ENCODE data around the gene ZNF334. TPM values are rescaled to one million over a fixed set of nuclear protein-coding genes. Genes with fewer than 3 reads are reported as not detected.

The ZNF334 gene
- total RNA-seq, 2 experiments from 2014 or later, result not detected

DNA sequence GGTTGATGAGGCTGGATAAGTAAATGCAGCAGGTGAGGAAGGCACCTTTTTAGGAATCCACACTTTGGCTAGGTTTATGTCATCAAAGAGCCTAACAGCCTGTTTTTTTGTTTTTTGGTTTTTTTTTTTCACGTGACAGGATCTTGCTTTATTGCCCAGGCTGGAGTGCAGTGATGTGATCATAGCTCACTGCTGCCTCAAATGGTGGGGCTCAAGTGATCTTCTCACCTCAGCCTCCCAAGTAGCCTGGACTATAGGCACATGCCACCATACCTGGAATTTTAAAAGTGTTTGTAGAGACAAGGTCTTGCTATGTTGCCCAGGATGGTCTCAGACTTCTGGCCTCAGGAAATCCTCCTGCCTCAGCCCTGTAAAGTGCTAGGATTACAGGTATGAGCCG is 36.1 kb downstream of the ZNF334 start:
- H3K9me3 ChIP-seq (ENCODE audit: low read length), result no peaks in the 10 kb centered on the region
- no peaks in the 10 kb centered on the region for H3K9me2 ChIP-seq (ENCODE audit: insufficient read depth, low read length)
- H3K4me1 ChIP-seq (ENCODE audit: insufficient read depth, low read length, poor library complexity, severe bottlenecking), result no peaks in the 10 kb centered on the region
- H3K79me2 ChIP-seq (ENCODE audit: insufficient read depth, low read depth, low read length), result no peaks in the 10 kb centered on the region
- no peak for DNase-seq (ENCODE audit: low spot score)
- H3K27ac ChIP-seq (ENCODE audit: low read depth, low read length, poor library complexity, severe bottlenecking), result no peak overlapping the region
- no peaks in the 10 kb centered on the region for H4K20me1 ChIP-seq (ENCODE audit: insufficient read depth, low read length)
- H3K4me3 ChIP-seq (ENCODE audit: low read depth, low read length, poor library complexity, severe bottlenecking), result no peak overlapping the region
- POLR2A ChIA-PET, result interaction anchor here (0.6 kb wide), 1 partner anchor 758 kb away, joined by 4 read pairs; no protein-coding TSS in a partner anchor
- H3K4me2 ChIP-seq (ENCODE audit: low read length), result no peak overlapping the region
- no TSS peak for BruUV-seq (replicated peaks)
- no peak overlapping the region for H2AFZ ChIP-seq (ENCODE audit: low read length)
- TF ChIP-seq, protein P1, sequence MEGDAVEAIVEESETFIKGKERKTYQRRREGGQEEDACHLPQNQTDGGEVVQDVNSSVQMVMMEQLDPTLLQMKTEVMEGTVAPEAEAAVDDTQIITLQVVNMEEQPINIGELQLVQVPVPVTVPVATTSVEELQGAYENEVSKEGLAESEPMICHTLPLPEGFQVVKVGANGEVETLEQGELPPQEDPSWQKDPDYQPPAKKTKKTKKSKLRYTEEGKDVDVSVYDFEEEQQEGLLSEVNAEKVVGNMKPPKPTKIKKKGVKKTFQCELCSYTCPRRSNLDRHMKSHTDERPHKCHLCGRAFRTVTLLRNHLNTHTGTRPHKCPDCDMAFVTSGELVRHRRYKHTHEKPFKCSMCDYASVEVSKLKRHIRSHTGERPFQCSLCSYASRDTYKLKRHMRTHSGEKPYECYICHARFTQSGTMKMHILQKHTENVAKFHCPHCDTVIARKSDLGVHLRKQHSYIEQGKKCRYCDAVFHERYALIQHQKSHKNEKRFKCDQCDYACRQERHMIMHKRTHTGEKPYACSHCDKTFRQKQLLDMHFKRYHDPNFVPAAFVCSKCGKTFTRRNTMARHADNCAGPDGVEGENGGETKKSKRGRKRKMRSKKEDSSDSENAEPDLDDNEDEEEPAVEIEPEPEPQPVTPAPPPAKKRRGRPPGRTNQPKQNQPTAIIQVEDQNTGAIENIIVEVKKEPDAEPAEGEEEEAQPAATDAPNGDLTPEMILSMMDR (conservative IDR thresholded peaks at IDR 0.05; ENCODE audit: low read length), result no peak
- TF ChIP-seq EZH2phosphoT487 (IDR thresholded peaks at IDR 0.05; ENCODE audit: borderline replicate concordance, low read depth, low read length), result no peak
- intact Hi-C loops (cut with micrococcal nuclease; ENCODE audit: unreplicated experiment), result no loop called here
- CTCF ChIA-PET (ENCODE audit: unreplicated experiment), result no interaction called here
- no peaks in the 10 kb centered on the region for H3K36me3 ChIP-seq (ENCODE audit: insufficient read depth, low read length)

DNA sequence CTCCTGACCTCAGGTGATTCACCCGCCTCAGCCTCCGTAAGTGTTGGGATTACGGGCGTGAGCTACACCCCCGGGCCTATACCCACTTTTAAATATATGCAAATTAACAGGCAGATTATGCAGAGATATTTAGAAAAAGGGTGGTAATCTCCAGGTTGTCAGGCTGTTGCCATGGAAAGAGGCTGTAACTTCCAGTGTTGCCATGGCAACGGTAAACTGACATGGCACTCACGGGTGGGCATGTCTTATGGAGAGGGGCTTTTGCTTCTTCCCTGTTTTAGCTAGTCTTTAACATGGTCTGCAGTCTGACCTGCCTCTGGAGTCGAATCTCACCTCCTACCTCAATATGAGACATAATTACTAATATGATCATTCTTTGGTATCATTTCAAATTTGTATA is 44.9 kb downstream of the ZNF334 start:
- Histone ChIP-seq H3K4me2 (ENCODE audit: low read length) (no peak overlapping the region), H3K27ac (ENCODE audit: low read depth, low read length, poor library complexity, severe bottlenecking) (no peak overlapping the region), H4K20me1 (ENCODE audit: insufficient read depth, low read length) (no peaks in the 10 kb centered on the region), H2AFZ (ENCODE audit: low read length) (no peak overlapping the region), H3K9me2 (ENCODE audit: insufficient read depth, low read length) (no peaks in the 10 kb centered on the region), H3K79me2 (ENCODE audit: insufficient read depth, low read depth, low read length) (no peaks in the 10 kb centered on the region), H3K36me3 (ENCODE audit: insufficient read depth, low read length) (no peaks in the 10 kb centered on the region), H3K4me3 (ENCODE audit: low read depth, low read length, poor library complexity, severe bottlenecking) (no peak overlapping the region), H3K9me3 (ENCODE audit: low read length) (no peaks in the 10 kb centered on the region), H3K4me1 (ENCODE audit: insufficient read depth, low read length, poor library complexity, severe bottlenecking) (no peaks in the 10 kb centered on the region)
- ChIA-PET CTCF (ENCODE audit: unreplicated experiment) (no interaction called here), POLR2A (no interaction called here)
- intact Hi-C loops (cut with micrococcal nuclease; ENCODE audit: unreplicated experiment), result no loop called here
- no peak for DNase-seq (ENCODE audit: low spot score)
- TF ChIP-seq, protein P1 (conservative IDR thresholded peaks at IDR 0.05; ENCODE audit: low read length), result no peak
- TF ChIP-seq EZH2phosphoT487 (IDR thresholded peaks at IDR 0.05; ENCODE audit: borderline replicate concordance, low read depth, low read length), result no peak
- no TSS peak for BruUV-seq (replicated peaks)

DNA sequence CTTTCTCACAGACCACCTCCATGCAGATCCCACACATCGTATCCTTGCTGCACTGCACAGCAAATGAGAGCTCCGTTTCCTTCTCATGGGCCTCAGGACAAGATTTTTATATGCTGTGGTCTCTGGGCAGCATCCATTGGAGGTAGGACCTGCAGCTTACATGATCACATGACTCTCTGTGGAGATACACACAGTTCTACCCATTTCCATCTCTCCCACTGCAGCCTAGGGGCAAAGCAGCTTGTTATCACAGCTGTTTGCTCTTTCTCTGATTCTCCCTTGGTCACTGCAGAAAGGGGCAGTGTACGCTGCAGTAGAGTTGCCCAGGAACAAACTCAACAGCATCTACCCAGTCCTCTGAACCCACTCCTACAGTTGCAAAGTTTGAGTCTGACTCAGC is 48.9 kb downstream of the ZNF334 start:
- no TSS peak for BruUV-seq (replicated peaks)
- H4K20me1 ChIP-seq (ENCODE audit: insufficient read depth, low read length), result no peaks in the 10 kb centered on the region
- TF ChIP-seq, protein P1 (conservative IDR thresholded peaks at IDR 0.05; ENCODE audit: low read length), result no peak
- TF ChIP-seq EZH2phosphoT487 (IDR thresholded peaks at IDR 0.05; ENCODE audit: borderline replicate concordance, low read depth, low read length), result no peak
- H3K36me3 ChIP-seq (ENCODE audit: insufficient read depth, low read length), result no peaks in the 10 kb centered on the region
- no peak overlapping the region for H3K4me3 ChIP-seq (ENCODE audit: low read depth, low read length, poor library complexity, severe bottlenecking)
- intact Hi-C loops (cut with micrococcal nuclease; ENCODE audit: unreplicated experiment), result no loop called here
- ChIA-PET POLR2A (no interaction called here), CTCF (ENCODE audit: unreplicated experiment) (no interaction called here)
- no peaks in the 10 kb centered on the region for H3K9me2 ChIP-seq (ENCODE audit: insufficient read depth, low read length)
- H2AFZ ChIP-seq (ENCODE audit: low read length), result no peak overlapping the region
- DNase-seq (ENCODE audit: low spot score), result no peak
- no peak overlapping the region for H3K4me2 ChIP-seq (ENCODE audit: low read length)
- H3K27ac ChIP-seq (ENCODE audit: low read depth, low read length, poor library complexity, severe bottlenecking), result no peak overlapping the region
- H3K79me2 ChIP-seq (ENCODE audit: insufficient read depth, low read depth, low read length), result no peaks in the 10 kb centered on the region
- H3K4me1 ChIP-seq (ENCODE audit: insufficient read depth, low read length, poor library complexity, severe bottlenecking), result no peaks in the 10 kb centered on the region
- no peaks in the 10 kb centered on the region for H3K9me3 ChIP-seq (ENCODE audit: low read length)

Measured in OCI-LY7 (cell line).